Stimulated activated CD4-positive, alpha-beta T cell treated with anti-CD3 and anti-CD28 coated beads, Interleukin-15, amount 100 ng/mL, for 24 hours (primary cell): Measurements from ENCODE around the gene FILIP1L.
"Not testable (repeated sequence)": the region's sequence is repeated elsewhere in the genome, so short reads cannot be mapped to it uniquely, and the experiment has no call there.

ENCODE experiments used
- DNase-seq: peaks from one replicate; pipeline ENCODE4 v3.0.0-alpha.2; 2020

Gene FILIP1L

GRCh38 chr3:100072326-100073048 is 41.8 kb downstream of the FILIP1L start:
- no peak for DNase-seq

GRCh38 chr3:100069472-100069871 is 44.8 kb downstream of the FILIP1L start:
- no peak for DNase-seq

GRCh38 chr3:100068826-100069225 is 45.5 kb downstream of the FILIP1L start:
- DNase-seq = peak; percentile 86

- DNase-seq = no peak
Measured at GRCh38 chr3:100067589-100067988, 46.7 kb downstream of the FILIP1L start.

- DNase-seq = no peak
Measured at GRCh38 chr3:100063929-100064461, 50.3 kb downstream of the FILIP1L start.

- no peak for DNase-seq
Measured at GRCh38 chr3:100062665-100063064, 51.6 kb downstream of the FILIP1L start.

- DNase-seq = no peak
Measured at GRCh38 chr3:100060685-100061484, 53.4 kb downstream of the FILIP1L start.

GRCh38 chr3:100059472-100059871 is 54.8 kb downstream of the FILIP1L start:
- DNase-seq = no peak

GRCh38 chr3:100057716-100058575 is 56.4 kb downstream of the FILIP1L start:
- no peak for DNase-seq

GRCh38 chr3:100053951-100054620 is 60.2 kb downstream of the FILIP1L start:
- DNase-seq = no peak

- DNase-seq = not testable (repeated sequence)
Measured at GRCh38 chr3:100051513-100051912, 62.8 kb downstream of the FILIP1L start.

GRCh38 chr3:100048248-100048647 is 66.1 kb downstream of the FILIP1L start:
- DNase-seq = no peak

GRCh38 chr3:100047455-100048141 is 66.7 kb downstream of the FILIP1L start:
- DNase-seq = peak; percentile 8

- no peak for DNase-seq
Measured at GRCh38 chr3:100046986-100047385, 67.3 kb downstream of the FILIP1L start.

GRCh38 chr3:100045696-100046095 is 68.6 kb downstream of the FILIP1L start:
- DNase-seq = no peak

- DNase-seq = no peak
Measured at GRCh38 chr3:100044369-100044768, 69.9 kb downstream of the FILIP1L start.

GRCh38 chr3:100043271-100043670 is 71.0 kb downstream of the FILIP1L start:
- DNase-seq = no peak

- DNase-seq = no peak
Measured at GRCh38 chr3:100042166-100042981, 71.9 kb downstream of the FILIP1L start.

GRCh38 chr3:100041328-100041749 is 73.0 kb downstream of the FILIP1L start:
- no peak for DNase-seq

GRCh38 chr3:100040451-100041225 is 73.7 kb downstream of the FILIP1L start:
- no peak for DNase-seq
